Activated CD8-positive, alpha-beta memory T cell treated with anti-CD3 and anti-CD28 coated beads, Interleukin-2, amount 50 U/mL, for 4 hours (primary cell): ENCODE measurements around the gene MYL6.

Experiments used
- DNase-seq: peaks from one replicate; pipeline ENCODE4 v3.0.0-alpha.2; 2020

Gene MYL6

GRCh38 chr12:56158926-56159461 lies 835 bp downstream of the MYL6 start:
- DNase-seq = no peak

GRCh38 chr12:56159482-56160192 lies 1.5 kb downstream of the MYL6 start:
- DNase-seq = no peak

- DNase-seq = peak; percentile 67
Observed at GRCh38 chr12:56160193-56160763, 2.1 kb downstream of the MYL6 start.

GRCh38 chr12:56160894-56161689 lies 2.9 kb downstream of the MYL6 start:
- no peak for DNase-seq

GRCh38 chr12:56161690-56162351 lies 3.7 kb downstream of the MYL6 start:
- DNase-seq = no peak

DNA sequence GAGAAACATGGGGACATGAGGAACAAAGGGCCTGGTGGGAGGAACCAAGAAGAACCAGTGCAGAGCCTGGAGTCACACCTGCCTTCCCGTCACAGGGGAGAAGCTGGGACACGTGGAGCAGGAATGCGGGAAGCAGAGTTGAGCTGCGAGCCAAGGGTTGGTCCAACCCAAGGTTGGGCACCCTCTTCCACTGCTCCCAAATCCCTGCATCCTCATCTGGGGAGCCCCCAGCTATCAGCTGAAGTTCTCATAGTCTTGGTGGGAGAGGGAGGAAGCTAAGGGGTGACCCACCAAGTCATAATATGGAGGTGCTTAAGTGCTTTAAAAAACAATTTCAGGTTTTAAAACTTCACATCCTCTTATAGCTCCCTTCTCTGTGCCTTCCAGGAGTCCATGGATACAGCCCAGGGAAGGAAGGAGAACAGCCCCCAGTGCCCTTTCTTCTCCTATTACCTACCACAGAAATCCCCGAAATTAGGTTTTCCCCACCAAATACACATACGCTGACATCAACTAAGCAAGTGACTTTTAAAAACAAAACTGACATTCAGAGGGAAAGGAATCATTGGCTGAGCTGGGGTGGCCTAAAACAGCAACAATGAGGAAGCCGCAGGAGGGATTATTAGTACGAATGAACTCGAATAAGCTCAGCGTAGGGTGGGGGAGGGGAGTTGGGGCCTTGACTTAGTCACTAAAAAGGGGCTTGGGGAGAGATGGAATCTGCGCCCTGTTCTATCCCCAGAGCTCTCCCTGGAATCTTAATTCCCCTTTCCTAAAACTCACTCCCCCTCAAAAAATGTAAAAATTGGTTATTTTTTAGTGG lies 4.5 kb downstream of the MYL6 start:
- DNase-seq = no peak

DNA sequence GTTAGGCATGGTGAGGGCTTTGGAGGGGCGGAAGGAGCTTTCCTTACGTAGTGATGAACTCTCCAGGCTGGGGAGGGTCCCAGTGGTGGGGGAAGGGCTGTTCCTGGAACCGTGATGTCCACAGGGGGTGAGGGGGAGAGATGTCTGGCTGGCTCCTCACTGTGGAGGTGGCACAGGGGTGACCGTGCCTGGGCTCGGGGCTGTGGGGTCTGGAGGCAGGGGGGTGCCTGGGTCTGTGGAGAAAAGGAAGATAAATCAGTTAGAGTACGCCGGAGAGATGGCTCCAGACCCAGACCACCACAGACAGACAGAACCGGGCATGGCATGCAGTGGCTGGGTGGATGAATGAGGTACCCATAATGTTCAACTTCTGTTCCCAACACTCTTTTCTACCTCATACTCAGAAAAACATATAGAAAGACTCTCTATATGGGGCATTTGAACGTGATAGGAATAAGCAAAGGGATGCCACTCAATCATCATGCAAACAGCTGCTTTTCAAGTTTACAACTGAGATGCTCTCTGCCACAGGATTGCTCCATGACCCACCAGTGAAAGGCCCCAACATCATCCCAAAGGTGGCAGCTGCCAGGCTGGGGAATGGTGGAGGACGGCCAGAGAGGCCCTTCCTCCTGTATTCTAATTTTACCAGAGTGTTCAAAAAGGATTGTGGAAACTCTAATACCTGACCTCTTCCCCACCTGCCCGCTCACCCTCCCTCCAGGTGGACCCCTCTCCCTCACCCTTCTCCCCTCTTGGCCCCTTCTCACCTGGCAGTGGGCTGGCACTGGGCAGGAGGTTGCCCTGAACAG lies 5.6 kb downstream of the MYL6 start:
- no peak for DNase-seq

DNA sequence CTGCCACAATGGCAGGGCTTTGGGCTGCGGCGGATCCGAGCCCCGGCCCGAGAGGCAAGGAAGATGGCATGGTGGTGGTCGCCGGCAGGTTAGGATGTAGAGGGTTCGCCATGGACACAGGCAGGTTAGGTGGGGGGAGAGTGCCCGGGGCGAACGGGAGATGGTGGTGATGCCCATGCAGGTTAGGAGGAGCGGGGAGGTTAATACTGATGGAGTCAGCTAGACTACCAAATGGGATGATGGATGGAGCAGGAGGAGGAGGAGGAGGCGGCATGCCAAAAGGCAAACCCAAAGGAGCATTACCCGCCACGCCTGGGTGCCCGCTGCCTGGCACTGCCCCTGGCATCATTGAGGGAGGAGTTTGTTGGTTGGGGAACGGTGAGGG lies 6.2 kb downstream of the MYL6 start:
- DNase-seq = no peak

DNA sequence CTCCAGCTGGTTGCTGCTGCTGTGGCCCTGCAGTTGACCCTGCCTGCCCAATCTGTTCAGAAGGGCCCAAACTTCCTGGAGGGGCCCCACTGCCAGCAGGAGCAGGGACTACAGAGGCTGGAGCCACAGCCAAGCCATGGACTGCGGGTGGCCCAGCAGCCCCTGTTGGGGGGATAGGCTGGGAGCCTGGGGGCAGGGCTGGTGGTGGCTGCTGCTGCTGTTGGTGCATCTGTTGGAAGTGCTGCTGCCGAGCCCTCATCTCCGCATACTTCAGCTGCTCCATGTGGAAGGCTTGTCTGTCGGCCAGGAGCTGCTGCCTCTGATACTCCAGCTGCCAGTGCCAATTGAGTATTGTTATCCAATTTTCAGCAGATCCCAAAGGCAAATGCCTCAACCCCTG lies 7.2 kb downstream of the MYL6 start:
- no peak for DNase-seq

DNA sequence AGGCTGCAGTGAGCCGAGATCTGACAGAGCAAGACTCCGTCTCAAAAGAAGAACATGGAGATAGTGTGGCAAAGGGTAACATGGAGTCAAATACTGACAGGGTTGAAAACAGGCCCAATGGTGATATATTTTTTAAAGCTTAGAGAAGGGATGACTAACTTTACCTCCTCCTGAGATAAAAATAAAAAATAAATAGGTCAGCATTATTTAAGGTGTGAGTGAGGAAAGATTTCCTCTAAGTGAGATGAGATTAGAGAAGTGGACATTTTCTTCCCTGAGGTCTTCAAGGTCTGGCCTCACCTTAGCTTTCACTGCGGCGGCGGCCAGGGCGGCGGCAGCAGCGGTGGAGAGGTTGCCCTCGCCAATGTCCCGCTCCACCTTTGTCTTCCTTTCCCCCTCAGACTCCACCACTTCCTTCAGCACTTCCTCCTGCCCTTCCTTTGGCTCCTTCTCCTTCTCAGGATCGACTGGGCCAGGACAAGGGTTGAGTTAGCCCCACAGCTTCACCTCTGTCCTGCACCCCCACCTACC lies 11.1 kb downstream of the MYL6 start:
- no peak for DNase-seq

DNA sequence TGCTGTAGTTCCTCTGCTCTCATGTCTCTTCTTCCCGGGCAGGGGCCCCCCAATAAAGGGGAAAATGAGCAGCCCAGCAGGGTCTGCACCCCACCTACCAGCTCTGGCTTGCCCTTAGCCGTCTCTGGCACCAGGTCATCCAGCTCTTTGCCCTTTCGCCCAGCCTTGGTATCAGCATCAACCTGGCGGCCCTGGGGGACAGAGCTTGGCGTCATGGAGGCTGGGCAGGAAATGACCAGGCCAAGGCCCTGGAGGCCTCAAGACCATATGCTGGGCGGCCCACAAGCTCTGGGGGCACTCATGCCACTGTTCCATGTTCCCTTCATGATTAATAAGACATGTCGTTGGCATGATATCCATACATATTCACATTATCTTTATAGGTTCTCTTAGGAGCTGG lies 14.7 kb downstream of the MYL6 start:
- no peak for DNase-seq

- DNase-seq = no peak
Observed at GRCh38 chr12:56178347-56178746, 20.2 kb downstream of the MYL6 start.

GRCh38 chr12:56186957-56187356 lies 28.8 kb downstream of the MYL6 start:
- DNase-seq = no peak

DNA sequence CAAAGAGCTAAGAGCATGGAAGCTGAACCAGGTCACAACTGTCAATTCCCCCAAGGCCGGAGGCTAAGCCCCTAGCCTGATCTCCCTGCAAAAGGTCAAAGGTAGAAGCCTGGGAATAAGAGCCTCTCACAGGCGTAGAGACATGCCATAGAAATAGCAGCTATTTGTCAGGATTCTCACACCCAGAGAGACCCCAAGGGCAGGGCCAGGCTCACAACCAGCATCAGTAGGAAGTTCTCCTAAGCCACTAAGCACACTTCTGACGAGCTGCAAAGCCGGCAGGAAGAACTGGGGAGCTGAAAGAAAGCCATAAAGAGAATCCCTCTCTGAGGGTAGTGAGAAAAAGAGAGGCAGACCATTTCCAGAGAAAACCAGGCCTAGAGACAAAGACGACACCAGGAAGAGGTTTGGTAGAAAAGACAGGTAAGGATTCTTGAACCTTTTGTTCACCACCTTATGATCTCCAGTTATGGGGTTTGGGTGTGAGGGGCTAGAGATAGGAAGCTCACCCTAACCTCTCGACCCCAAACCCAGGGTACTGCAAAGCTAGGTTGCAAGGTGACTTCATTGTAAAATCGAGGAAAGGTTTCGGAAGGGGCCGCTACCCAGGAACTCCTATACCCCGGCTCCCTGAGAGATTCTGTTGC lies 30.1 kb downstream of the MYL6 start:
- DNase-seq = no peak

GRCh38 chr12:56188778-56189098 lies 30.6 kb downstream of the MYL6 start:
- no peak for DNase-seq

GRCh38 chr12:56189099-56189917 lies 31.1 kb downstream of the MYL6 start, which contains the start of gene SMARCC2:
Gene SMARCC2 (minus strand): TSS chr12:56189483. CDS start chr12:56189461, 22 bp downstream.
- DNase-seq = peak; percentile 83

DNA sequence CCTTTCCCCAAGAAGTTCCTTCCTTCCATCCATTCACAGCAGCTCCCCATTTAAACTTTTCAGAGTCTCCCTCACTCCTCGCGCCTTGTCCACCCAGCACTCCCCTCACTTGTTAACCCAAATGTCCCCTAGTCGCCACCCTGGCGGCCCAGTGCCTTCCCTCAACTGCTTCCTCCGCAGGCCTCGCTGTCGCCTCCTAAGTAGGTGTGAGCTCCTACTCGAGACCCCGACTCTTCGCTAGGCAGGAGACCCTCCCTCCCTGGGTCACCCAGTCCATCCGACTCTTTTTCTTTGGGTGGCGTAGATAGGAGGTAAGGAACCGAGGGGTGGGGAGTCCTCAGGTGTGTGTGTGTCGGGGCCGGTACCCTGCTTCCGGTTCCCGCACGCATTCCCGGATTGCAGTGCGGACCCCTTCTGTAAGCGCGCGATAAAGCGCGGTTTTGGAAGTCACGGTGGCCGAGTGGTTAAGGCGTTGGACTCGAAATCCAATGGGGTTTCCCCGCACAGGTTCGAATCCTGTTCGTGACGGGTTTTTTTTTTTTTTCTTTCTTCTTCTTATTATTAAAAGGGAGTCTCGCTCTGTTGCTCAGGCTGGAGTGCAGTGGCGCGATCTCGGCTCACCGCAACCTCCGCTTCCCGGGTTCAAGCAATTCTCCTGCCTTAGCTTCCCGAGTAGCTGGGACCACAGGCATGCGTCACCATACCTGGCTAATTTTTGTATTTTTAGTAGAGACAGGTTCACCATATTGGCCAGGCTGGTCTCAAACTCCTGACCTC lies 31.9 kb downstream of the MYL6 start:
- peak; percentile 70 for DNase-seq

- DNase-seq = no peak
Observed at GRCh38 chr12:56190695-56191155, 32.6 kb downstream of the MYL6 start.

DNA sequence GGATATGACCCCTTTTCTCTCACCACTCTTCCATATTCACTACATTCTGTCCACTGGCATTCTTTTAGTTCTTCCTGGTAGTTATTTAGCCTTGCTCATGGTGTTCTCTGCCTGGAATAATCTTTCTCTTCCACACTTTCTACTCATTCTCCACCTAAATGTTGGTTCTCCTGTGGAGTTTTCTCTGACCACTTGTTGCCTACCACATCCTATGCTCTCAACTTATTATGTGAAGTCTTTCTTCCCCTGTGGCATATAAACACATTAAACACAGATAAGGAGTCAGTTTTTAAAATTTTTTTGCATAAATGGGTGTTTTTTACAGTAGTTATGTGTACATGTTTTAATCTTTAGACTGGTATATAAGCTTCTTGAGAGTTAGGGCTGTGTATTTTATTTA lies 34.4 kb downstream of the MYL6 start:
- no peak for DNase-seq
